Thoracic aorta (tissue), 2 donors: ENCODE measurements around the gene CASP2. TPM values are rescaled to one million over a fixed set of nuclear protein-coding genes. Genes with fewer than 3 reads are reported as not detected.

Source experiments
- ATAC-seq: fragments of 150-250 bp; one replicate; pipeline ENCODE4 v1.8.0; 2017; ENCODE audit warnings: low read depth; ENCODE audit not compliant: insufficient number of reproducible peaks, low FRiP score
- DNase-seq: peaks from one replicate; pipeline ENCODE4 v3.0.0-alpha.2; 2020; ENCODE audit warnings: low spot score
- H3K27ac ChIP-seq, 2 donors: fragments of 200-600 bp; sonication (generic); 1 replicate in 1 of 2; 2 replicates in 1 of 2; pipeline ENCODE4 v1.5.1; 2016; ENCODE audit warnings: mild to moderate bottlenecking in 2 of 2, moderate library complexity in 2 of 2
- H3K27me3 ChIP-seq: fragments of 200-600 bp; sonication (generic); replicated peaks from 2 replicates; pipeline ENCODE4 v1.6.0; 2016; ENCODE audit warnings: mild to moderate bottlenecking; ENCODE audit not compliant: insufficient read depth
- H3K36me3 ChIP-seq: fragments of 200-600 bp; sonication (generic); one replicate; pipeline ENCODE4 v1.5.1; 2016
- H3K4me1 ChIP-seq, 2 donors: fragments of 200-600 bp; sonication (generic); 1 replicate in 1 of 2; 2 replicates in 1 of 2; pipeline versions ENCODE4 v1.5.1 to v1.6.0; 2016; ENCODE audit warnings: low read depth in 2 of 2, mild to moderate bottlenecking in 1 of 2; ENCODE audit not compliant: control insufficient read depth in 1 of 2
- H3K4me3 ChIP-seq: fragments of 200-600 bp; sonication (generic); 2 replicates; pipeline ENCODE4 v1.5.1; 2016; ENCODE audit warnings: mild to moderate bottlenecking
- H3K9me3 ChIP-seq: fragments of 200-600 bp; sonication (generic); 2 replicates; pipeline ENCODE4 v1.5.1; 2016
- total RNA-seq, 2 donors: library from RNA; depleted of rRNA; stranded (reverse); fragments of >200 nt; gene quantifications; one replicate each; pipeline versions ENCODE4 v1.1.0 to v1.2.3, GENCODE V29; 2016
- TF ChIP-seq, protein P1 (sequence below): fragments of 200-600 bp; sonication (generic); IDR thresholded peaks from one replicate; pipeline ENCODE4 v1.5.1; 2019; ENCODE audit warnings: antibody characterized with exemption

Gene CASP2
- total RNA-seq, 2 donors from 2014 or later, result 12.3 to 13.4 TPM

DNA sequence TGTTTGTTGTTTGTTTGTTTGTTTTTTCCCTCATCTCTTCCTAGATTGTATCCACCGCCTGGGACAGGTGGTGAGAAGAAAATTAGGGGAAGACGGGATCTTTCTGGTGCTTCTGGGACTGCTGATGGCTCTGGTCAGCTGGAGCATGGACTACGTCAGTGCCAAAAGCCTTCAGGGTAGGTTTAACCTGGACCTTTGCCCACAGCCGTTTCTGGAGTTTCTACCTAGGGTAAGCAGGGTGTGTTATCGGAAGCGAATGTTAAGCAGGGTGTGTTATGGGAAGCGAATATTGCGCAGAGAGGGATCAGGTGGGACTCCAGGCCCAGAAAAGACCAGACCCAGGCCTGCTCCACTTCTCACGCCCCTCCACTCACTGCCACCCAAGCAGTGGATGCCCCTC, 32.5 kb downstream of the CASP2 start:
- no peak for DNase-seq
- Histone ChIP-seq H3K27me3 (no peaks in the 10 kb centered on the region), H3K36me3 (no peaks in the 10 kb centered on the region), H3K4me1 (no peaks in the 10 kb centered on the region), H3K4me3 (no peak overlapping the region), H3K27ac (no peak overlapping the region), H3K9me3 (no peaks in the 10 kb centered on the region)
- TF ChIP-seq, protein P1, sequence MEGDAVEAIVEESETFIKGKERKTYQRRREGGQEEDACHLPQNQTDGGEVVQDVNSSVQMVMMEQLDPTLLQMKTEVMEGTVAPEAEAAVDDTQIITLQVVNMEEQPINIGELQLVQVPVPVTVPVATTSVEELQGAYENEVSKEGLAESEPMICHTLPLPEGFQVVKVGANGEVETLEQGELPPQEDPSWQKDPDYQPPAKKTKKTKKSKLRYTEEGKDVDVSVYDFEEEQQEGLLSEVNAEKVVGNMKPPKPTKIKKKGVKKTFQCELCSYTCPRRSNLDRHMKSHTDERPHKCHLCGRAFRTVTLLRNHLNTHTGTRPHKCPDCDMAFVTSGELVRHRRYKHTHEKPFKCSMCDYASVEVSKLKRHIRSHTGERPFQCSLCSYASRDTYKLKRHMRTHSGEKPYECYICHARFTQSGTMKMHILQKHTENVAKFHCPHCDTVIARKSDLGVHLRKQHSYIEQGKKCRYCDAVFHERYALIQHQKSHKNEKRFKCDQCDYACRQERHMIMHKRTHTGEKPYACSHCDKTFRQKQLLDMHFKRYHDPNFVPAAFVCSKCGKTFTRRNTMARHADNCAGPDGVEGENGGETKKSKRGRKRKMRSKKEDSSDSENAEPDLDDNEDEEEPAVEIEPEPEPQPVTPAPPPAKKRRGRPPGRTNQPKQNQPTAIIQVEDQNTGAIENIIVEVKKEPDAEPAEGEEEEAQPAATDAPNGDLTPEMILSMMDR, result no peak
- no peak for ATAC-seq

GRCh38 chr7:143321242-143321641, 33.1 kb downstream of the CASP2 start:
- Histone ChIP-seq H3K9me3 (no peaks in the 10 kb centered on the region), H3K4me1 (no peaks in the 10 kb centered on the region), H3K27ac (no peak overlapping the region), H3K4me3 (no peak overlapping the region), H3K27me3 (no peaks in the 10 kb centered on the region), H3K36me3 (no peaks in the 10 kb centered on the region)
- DNase-seq, result no peak
- TF ChIP-seq, protein P1, result no peak
- ATAC-seq, result no peak

DNA sequence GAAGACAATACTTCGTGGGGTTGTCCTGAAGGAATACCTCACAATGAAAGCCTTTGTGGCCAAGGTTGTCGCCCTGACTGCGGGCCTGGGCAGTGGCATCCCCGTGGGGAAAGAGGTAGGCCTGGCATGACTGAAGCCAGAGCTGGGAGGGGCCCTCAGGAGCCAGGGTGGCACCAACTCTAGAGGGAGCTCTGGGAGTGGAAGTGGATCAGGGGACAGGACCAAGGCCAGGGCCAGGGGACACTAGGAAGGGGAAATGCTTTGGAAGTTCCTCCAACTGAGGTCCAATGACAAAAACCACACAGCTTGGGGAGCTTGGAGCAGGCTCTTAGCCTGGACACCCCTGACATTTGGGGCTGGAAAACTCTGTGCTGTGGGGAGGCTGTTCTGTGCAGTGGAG, 33.6 kb downstream of the CASP2 start:
- H3K4me3 ChIP-seq, result no peak overlapping the region
- TF ChIP-seq, protein P1, result no peak
- H3K36me3 ChIP-seq, result no peaks in the 10 kb centered on the region
- no peak overlapping the region for H3K27ac ChIP-seq
- no peaks in the 10 kb centered on the region for H3K9me3 ChIP-seq
- DNase-seq (no peak), ATAC-seq (no peak)
- H3K27me3 ChIP-seq, result no peaks in the 10 kb centered on the region
- H3K4me1 ChIP-seq, result no peaks in the 10 kb centered on the region

GRCh38 chr7:143322760-143323633, 34.8 kb downstream of the CASP2 start:
- TF ChIP-seq, protein P1, result no peak
- Histone ChIP-seq H3K27ac (no peak overlapping the region), H3K4me1 (no peaks in the 10 kb centered on the region), H3K36me3 (no peaks in the 10 kb centered on the region), H3K27me3 (no peaks in the 10 kb centered on the region), H3K4me3 (no peak overlapping the region), H3K9me3 (no peaks in the 10 kb centered on the region)
- no peak for ATAC-seq
- no peak for DNase-seq

GRCh38 chr7:143323653-143324052, 35.5 kb downstream of the CASP2 start:
- DNase-seq (no peak), ATAC-seq (no peak)
- H3K4me3 ChIP-seq, result no peak overlapping the region
- no peaks in the 10 kb centered on the region for H3K27me3 ChIP-seq
- H3K4me1 ChIP-seq, result no peaks in the 10 kb centered on the region
- TF ChIP-seq, protein P1, result no peak
- no peaks in the 10 kb centered on the region for H3K36me3 ChIP-seq
- H3K9me3 ChIP-seq, result no peaks in the 10 kb centered on the region
- no peak overlapping the region for H3K27ac ChIP-seq
